ENCODE measurements around the gene RCAN2. TPM values are rescaled to one million over a fixed set of nuclear protein-coding genes. Genes with fewer than 3 reads are reported as not detected.

The RCAN2 gene
- total and polyA plus RNA-seq, 2 experiments from 2014 or later, result 6.0 to 9.3 TPM

DNA sequence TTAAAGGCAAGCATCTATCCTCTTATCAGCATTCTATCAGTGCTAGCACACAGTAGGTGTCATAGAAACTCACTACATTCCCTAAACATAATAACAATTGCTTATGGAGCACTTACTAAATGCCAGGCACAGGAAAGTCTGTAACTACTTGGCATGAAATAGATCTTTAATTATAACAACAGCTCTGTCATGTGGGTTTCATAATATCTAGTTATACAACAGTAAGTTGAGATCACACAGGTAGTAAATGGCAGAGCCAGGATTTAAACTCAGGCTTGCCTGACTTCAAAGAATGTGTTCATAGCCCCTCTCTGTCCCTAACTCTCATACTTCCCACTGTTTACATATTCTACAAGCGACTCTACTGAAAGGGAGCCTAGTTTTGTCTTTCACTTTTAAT is 254.5 kb downstream of the RCAN2 start:
- no peak overlapping the region for H3K4me3 ChIP-seq
- no peaks in the 10 kb centered on the region for H3F3A ChIP-seq (replicated peaks; ENCODE audit: low read depth)
- H3K27me3 ChIP-seq (ENCODE audit: insufficient read depth), result no peaks in the 10 kb centered on the region
- no peak for TF ChIP-seq ZNF331 (CRISPR knock-in tag; IDR thresholded peaks at IDR 0.05; ENCODE audit: low read depth)
- no peak for TF ChIP-seq CREB1 (CRISPR knock-in tag; IDR thresholded peaks at IDR 0.05; ENCODE audit: low read depth)
- TF ChIP-seq, protein P1, sequence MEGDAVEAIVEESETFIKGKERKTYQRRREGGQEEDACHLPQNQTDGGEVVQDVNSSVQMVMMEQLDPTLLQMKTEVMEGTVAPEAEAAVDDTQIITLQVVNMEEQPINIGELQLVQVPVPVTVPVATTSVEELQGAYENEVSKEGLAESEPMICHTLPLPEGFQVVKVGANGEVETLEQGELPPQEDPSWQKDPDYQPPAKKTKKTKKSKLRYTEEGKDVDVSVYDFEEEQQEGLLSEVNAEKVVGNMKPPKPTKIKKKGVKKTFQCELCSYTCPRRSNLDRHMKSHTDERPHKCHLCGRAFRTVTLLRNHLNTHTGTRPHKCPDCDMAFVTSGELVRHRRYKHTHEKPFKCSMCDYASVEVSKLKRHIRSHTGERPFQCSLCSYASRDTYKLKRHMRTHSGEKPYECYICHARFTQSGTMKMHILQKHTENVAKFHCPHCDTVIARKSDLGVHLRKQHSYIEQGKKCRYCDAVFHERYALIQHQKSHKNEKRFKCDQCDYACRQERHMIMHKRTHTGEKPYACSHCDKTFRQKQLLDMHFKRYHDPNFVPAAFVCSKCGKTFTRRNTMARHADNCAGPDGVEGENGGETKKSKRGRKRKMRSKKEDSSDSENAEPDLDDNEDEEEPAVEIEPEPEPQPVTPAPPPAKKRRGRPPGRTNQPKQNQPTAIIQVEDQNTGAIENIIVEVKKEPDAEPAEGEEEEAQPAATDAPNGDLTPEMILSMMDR (conservative IDR thresholded peaks at IDR 0.05; ENCODE audit: low read depth in 2 of 2), result no peak
- TF ChIP-seq EZH2phosphoT487 (IDR thresholded peaks at IDR 0.05; ENCODE audit: unreplicated experiment), result no peak
- no peak for TF ChIP-seq REST (IDR thresholded peaks at IDR 0.05; ENCODE audit: unreplicated experiment)
- no peak for TF ChIP-seq POLR2AphosphoS5 (IDR thresholded peaks at IDR 0.05; ENCODE audit: low read depth)
- TF ChIP-seq STAT1 (IDR thresholded peaks at IDR 0.05; ENCODE audit: unreplicated experiment), result no peak
- no peak for TF ChIP-seq ZNF462 (CRISPR knock-in tag; IDR thresholded peaks at IDR 0.05)
- TF ChIP-seq EZH2 (IDR thresholded peaks at IDR 0.05; ENCODE audit: low read depth, unreplicated experiment), result no peak
- no peak for TF ChIP-seq ETS1 (IDR thresholded peaks at IDR 0.05)
- TF ChIP-seq JUNB (IDR thresholded peaks at IDR 0.05; ENCODE audit: unreplicated experiment), result no peak
- no peak for TF ChIP-seq ZNF114 (CRISPR knock-in tag; IDR thresholded peaks at IDR 0.05)
- no peak for TF ChIP-seq NANOG (IDR thresholded peaks at IDR 0.05; ENCODE audit: borderline replicate concordance)
- no peaks in the 10 kb centered on the region for H3K9me2 ChIP-seq (ENCODE audit: insufficient read depth)
- no peak overlapping the region for H3K4me2 ChIP-seq
- no peaks in the 10 kb centered on the region for H3K4me1 Mint-ChIP-seq
- no peaks in the 10 kb centered on the region for H3K36me3 ChIP-seq (ENCODE audit: insufficient read depth)
- H4K20me1 ChIP-seq (replicated peaks; ENCODE audit: insufficient read depth), result no peaks in the 10 kb centered on the region
- no peak overlapping the region for H2AFZ ChIP-seq
- no peaks in the 10 kb centered on the region for H3K36me3 Mint-ChIP-seq (ENCODE audit: low read depth)
- peaks cover 4% of the 10 kb centered on the region for H3K9me3 Mint-ChIP-seq
- ATAC-seq (no peak), DNase-seq (ENCODE audit: low spot score) (no peak)
- H3K27me3 Mint-ChIP-seq (ENCODE audit: insufficient read depth, low read depth, poor library complexity), result peaks cover 3% of the 10 kb centered on the region
- H3K27ac Mint-ChIP-seq, result no peak overlapping the region
- H3K79me2 ChIP-seq (replicated peaks; ENCODE audit: insufficient read depth), result no peaks in the 10 kb centered on the region
- no peak overlapping the region for H3K4me3 Mint-ChIP-seq
- H3K4me1 ChIP-seq (ENCODE audit: insufficient read depth), result no peaks in the 10 kb centered on the region
- no peak overlapping the region for H3K27ac ChIP-seq (ENCODE audit: low read depth)
